ENCODE measurements around the gene GNB1. TPM values are rescaled to one million over a fixed set of nuclear protein-coding genes. Genes with fewer than 3 reads are reported as not detected.

The GNB1 gene
- total RNA-seq, 6 donors from 2014 or later = 126 to 386 (median 173) TPM

DNA sequence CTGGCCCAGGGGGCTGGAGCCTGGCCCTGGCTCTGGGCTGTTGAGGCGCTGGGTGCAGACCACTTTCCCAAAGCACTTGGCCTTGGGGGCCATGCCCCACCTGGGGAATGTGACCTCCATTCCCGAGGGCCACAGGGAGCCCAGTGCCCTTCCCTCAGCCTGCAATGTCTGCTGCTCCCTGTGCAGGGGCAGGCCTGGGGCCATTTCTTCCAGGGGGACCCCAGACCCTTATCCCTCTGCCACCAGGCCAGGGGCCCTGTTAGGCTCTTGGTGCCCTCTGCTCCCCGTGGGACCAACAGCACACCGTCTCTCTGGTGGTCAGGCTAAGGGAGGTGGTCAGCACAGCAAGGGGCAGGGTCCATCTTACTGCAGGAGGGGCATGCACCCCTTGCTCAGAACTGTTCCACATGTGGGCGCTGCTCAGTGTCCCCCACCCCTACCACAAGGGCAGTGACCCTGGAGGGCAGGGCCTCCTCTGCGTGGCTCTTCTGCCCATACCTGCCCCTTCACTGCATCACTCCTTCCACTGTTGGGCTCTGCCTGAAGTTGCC, 29.2 kb upstream of the GNB1 start:
- ATAC-seq (ENCODE audit: low FRiP score in 2 of 2) (no peak), DNase-seq (no peak)
- Histone ChIP-seq H3K4me1 (peaks cover 14 to 26% (median 16%) of the 10 kb centered on the region in 4 donors), H3K9me3 (no peaks in the 10 kb centered on the region), H3K27ac (peak overlapping the region in 3 of 4 donors; percentile 64 to 76 (median 72)), H3K27me3 (no peaks in the 10 kb centered on the region), H3K36me3 (no peaks in the 10 kb centered on the region), H3K4me3 (peak overlapping the region in 2 of 4 donors; percentile 59 to 60)
- TF ChIP-seq, protein P1, sequence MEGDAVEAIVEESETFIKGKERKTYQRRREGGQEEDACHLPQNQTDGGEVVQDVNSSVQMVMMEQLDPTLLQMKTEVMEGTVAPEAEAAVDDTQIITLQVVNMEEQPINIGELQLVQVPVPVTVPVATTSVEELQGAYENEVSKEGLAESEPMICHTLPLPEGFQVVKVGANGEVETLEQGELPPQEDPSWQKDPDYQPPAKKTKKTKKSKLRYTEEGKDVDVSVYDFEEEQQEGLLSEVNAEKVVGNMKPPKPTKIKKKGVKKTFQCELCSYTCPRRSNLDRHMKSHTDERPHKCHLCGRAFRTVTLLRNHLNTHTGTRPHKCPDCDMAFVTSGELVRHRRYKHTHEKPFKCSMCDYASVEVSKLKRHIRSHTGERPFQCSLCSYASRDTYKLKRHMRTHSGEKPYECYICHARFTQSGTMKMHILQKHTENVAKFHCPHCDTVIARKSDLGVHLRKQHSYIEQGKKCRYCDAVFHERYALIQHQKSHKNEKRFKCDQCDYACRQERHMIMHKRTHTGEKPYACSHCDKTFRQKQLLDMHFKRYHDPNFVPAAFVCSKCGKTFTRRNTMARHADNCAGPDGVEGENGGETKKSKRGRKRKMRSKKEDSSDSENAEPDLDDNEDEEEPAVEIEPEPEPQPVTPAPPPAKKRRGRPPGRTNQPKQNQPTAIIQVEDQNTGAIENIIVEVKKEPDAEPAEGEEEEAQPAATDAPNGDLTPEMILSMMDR (IDR thresholded peaks at IDR 0.05) = no peak
- TF ChIP-seq EP300 (IDR thresholded peaks at IDR 0.05) = no peak
- no peak for TF ChIP-seq POLR2A (IDR thresholded peaks at IDR 0.05)
- TF ChIP-seq POLR2AphosphoS5 (IDR thresholded peaks at IDR 0.05) = no peak
- WGBS, 2 donors = 87 to 92% methylated on average over 2 to 4 of the region's 6 CpGs

DNA sequence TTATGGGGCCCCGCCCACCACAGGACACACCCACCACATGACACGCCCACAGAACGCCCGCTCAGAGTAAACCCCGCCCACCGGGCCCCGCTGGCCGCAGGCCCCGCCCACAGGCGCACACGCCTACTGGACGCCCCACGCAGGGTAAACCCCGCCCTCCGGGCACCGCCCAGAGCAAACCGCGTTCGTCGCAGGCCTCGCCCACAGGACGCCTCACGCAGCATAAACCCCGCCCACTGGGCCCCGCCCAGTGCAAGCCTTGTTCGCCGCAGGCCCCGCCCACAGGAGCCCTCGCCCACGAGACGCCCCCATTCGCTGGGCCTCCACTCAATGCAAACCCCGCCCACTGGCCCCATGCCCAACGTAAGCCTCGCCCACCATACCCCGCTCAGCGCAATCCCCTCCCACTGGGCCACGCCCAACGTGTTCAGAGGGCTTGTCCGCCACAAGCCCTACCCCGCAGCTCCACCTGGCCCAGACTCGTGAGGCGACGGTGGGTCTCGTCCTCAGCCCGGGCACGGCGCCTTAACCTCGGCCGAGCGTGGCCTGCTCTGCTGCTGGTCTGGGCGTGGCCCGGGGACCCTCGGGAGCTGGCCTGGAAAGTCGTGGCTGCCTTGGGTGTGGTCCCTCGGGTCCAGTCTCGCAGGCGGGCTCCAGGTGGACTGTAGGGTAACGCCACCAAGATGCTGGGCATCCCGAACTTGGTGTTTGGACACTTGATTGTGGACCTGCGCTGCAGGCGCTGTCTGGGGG, 28.6 kb upstream of the GNB1 start:
- no peaks in the 10 kb centered on the region for H3K36me3 ChIP-seq
- H3K27ac ChIP-seq = peak overlapping the region; percentile 51 to 76 (median 70)
- DNase-seq (peak; percentile 100), ATAC-seq (ENCODE audit: low FRiP score in 2 of 2) (peak; percentile 95 to 96)
- H3K4me1 ChIP-seq = peaks cover 14 to 25% (median 16%) of the 10 kb centered on the region in 4 donors
- 3 to 21% methylated on average over 16 to 17 of the region's 62 CpGs for WGBS, 2 donors
- H3K27me3 ChIP-seq = no peaks in the 10 kb centered on the region
- no peaks in the 10 kb centered on the region for H3K9me3 ChIP-seq
- peak overlapping the region; percentile 59 to 74 (median 60) for H3K4me3 ChIP-seq
- TF ChIP-seq, protein P1 (IDR thresholded peaks at IDR 0.05) = peak in 2 of 6 experiments; percentile 5 to 12
- TF ChIP-seq POLR2AphosphoS5 (IDR thresholded peaks at IDR 0.05) (peak in 1 of 2 donors; percentile 34), EP300 (IDR thresholded peaks at IDR 0.05) (no peak), POLR2A (IDR thresholded peaks at IDR 0.05) (peak in 1 of 4 donors; percentile 23)

DNA sequence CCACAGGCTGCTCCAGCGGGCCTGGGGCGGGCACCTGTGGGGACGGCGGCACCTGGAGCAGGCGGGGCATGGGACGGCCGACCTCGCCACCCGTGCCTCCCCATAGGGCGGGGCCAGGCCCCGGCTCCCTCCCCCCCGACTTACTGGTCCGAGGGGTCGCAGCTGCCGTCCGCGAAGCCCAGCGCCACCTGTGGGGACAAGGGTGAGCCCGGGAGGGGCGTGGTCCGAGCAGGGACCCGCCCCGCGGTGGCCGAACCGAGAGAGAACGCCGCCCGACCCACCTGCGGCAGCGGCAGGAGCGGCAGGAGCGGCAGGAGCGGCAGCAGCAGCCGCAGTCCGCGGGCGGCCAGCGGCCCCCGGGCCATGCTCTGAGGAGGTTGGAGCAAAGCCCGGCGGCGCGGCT, 28.0 kb upstream of the GNB1 start, which contains the start of gene TMEM52:
TSS of gene TMEM52 (minus strand) at position 379 of the 403 bp plus-strand sequence. CDS start at position 365, 14 bp downstream.
- Histone ChIP-seq H3K27me3 (no peaks in the 10 kb centered on the region), H3K9me3 (no peaks in the 10 kb centered on the region), H3K4me1 (peaks cover 14 to 22% (median 16%) of the 10 kb centered on the region in 4 donors), H3K4me3 (peak within 1 kb of the TSS; percentile 59 to 74 (median 60)), H3K27ac (peak within 1 kb of the TSS; percentile 51 to 76 (median 70)), H3K36me3 (no peaks in the 10 kb centered on the region)
- ATAC-seq (ENCODE audit: low FRiP score in 2 of 2) (peak in 1 of 2 donors; percentile 0), DNase-seq (no peak)
- WGBS, 2 donors = 0% methylated on average over 11 of the region's 44 CpGs; no CpG with 5 or more reads in 1 of the 2 donors
- TF ChIP-seq EP300 (IDR thresholded peaks at IDR 0.05) (no peak), POLR2AphosphoS5 (IDR thresholded peaks at IDR 0.05) (no peak), POLR2A (IDR thresholded peaks at IDR 0.05) (peak in 2 of 4 donors; percentile 42 to 69)
- TF ChIP-seq, protein P1 (IDR thresholded peaks at IDR 0.05) = peak in 2 of 6 experiments; percentile 5 to 37

GRCh38 chr1:1917995-1918900, 27.4 kb upstream of the GNB1 start:
- 48 to 69% methylated on average over 3 to 43 of the region's 46 CpGs for WGBS, 2 donors
- no peaks in the 10 kb centered on the region for H3K36me3 ChIP-seq
- no peak for DNase-seq
- ATAC-seq (ENCODE audit: low FRiP score in 2 of 2) = no peak
- no peaks in the 10 kb centered on the region for H3K27me3 ChIP-seq
- H3K9me3 ChIP-seq = no peaks in the 10 kb centered on the region
- no peak for TF ChIP-seq EP300 (IDR thresholded peaks at IDR 0.05)
- TF ChIP-seq, protein P1 (IDR thresholded peaks at IDR 0.05) = no peak
- no peak for TF ChIP-seq POLR2AphosphoS5 (IDR thresholded peaks at IDR 0.05)
- no peak for TF ChIP-seq POLR2A (IDR thresholded peaks at IDR 0.05)
- peak overlapping the region; percentile 51 to 76 (median 70) for H3K27ac ChIP-seq
- peak overlapping the region; percentile 59 to 74 (median 60) for H3K4me3 ChIP-seq
- peaks cover 14 to 22% (median 16%) of the 10 kb centered on the region in 4 donors for H3K4me1 ChIP-seq

All from upper lobe of left lung (tissue), 6 donors.